Osteoblast (primary cell): ENCODE measurements around the gene RPUSD1. TPM values are rescaled to one million over a fixed set of nuclear protein-coding genes. Genes with fewer than 3 reads are reported as not detected.

Source experiments
- DNase-seq: peaks from one replicate; pipeline ENCODE4 v3.0.0; 2011; ENCODE audit warnings: low spot score, mixed read lengths; ENCODE audit not compliant: insufficient read length; ENCODE audit errors: missing footprints
- H2AFZ ChIP-seq: 2 replicates; pipeline ENCODE4 v1.6.0; 2011; ENCODE audit warnings: mild to moderate bottlenecking, low read length
- H3K27ac ChIP-seq: 2 replicates; pipeline ENCODE4 v1.5.1; 2011; ENCODE audit warnings: mild to moderate bottlenecking, low read depth, low read length, moderate library complexity
- H3K27me3 ChIP-seq: 2 replicates; pipeline ENCODE4 v1.6.0; 2012; ENCODE audit warnings: mild to moderate bottlenecking, control low read depth, inconsistent platforms, low read length, moderate library complexity; ENCODE audit not compliant: insufficient read depth
- H3K36me3 ChIP-seq: 2 replicates; pipeline ENCODE4 v1.5.1; 2011; ENCODE audit warnings: mild to moderate bottlenecking, low read length, control low read depth, moderate library complexity; ENCODE audit not compliant: insufficient read depth
- H3K4me1 ChIP-seq: 2 replicates; pipeline ENCODE4 v1.5.1; 2011; ENCODE audit warnings: mild to moderate bottlenecking, low read length, control low read depth, moderate library complexity; ENCODE audit not compliant: insufficient read depth
- H3K4me2 ChIP-seq: 2 replicates; pipeline ENCODE4 v1.6.0; 2011; ENCODE audit warnings: mild to moderate bottlenecking, low read length; ENCODE audit not compliant: insufficient read depth
- H3K4me3 ChIP-seq: fragments of 200-600 bp; sonication (generic); 3 replicates; pipeline ENCODE4 v1.5.1; 2012; ENCODE audit warnings: mild to moderate bottlenecking, low read length, inconsistent platforms; ENCODE audit not compliant: insufficient read depth
- H3K79me2 ChIP-seq: 2 replicates; pipeline ENCODE4 v1.6.0; 2012; ENCODE audit warnings: mild to moderate bottlenecking, low read length, control low read depth, inconsistent platforms; ENCODE audit not compliant: insufficient read depth
- H3K9me3 ChIP-seq: 2 replicates; pipeline ENCODE4 v1.5.1; 2011; ENCODE audit warnings: low read depth, low read length, control low read depth
- H4K20me1 ChIP-seq: 2 replicates; pipeline ENCODE4 v1.6.0; 2012; ENCODE audit warnings: mild to moderate bottlenecking, low read length, control low read depth; ENCODE audit not compliant: insufficient read depth
- CTCF ChIP-seq: IDR thresholded peaks from 2 replicates; pipeline ENCODE4 v1.5.1; 2011; ENCODE audit warnings: mild to moderate bottlenecking, low read depth, low read length, moderate library complexity; ENCODE audit errors: extremely low read depth
- total RNA-seq: library from RNA; depleted of rRNA; stranded (reverse); fragments of >200 nt; gene quantifications from 2 replicates; pipeline ENCODE4 v1.2.3, GENCODE V29; 2012

The RPUSD1 gene
- total RNA-seq, 1 donor = 28.2 TPM

- Histone ChIP-seq H3K36me3 (no peaks in the 10 kb centered on the region), H2AFZ (no peak overlapping the region), H3K79me2 (no peaks in the 10 kb centered on the region), H3K4me2 (no peak overlapping the region), H3K27me3 (peaks cover 35% of the 10 kb centered on the region), H4K20me1 (no peaks in the 10 kb centered on the region), H3K4me1 (no peaks in the 10 kb centered on the region), H3K27ac (no peak overlapping the region), H3K4me3 (no peak overlapping the region), H3K9me3 (no peaks in the 10 kb centered on the region)
- TF ChIP-seq CTCF = no peak
- DNase-seq = no peak
Observed at GRCh38 chr16:818592-818991, 30.4 kb upstream of the RPUSD1 start.

GRCh38 chr16:818132-818531, 30.0 kb upstream of the RPUSD1 start:
- Histone ChIP-seq H3K27ac (no peak overlapping the region), H3K79me2 (no peaks in the 10 kb centered on the region), H3K36me3 (no peaks in the 10 kb centered on the region), H3K27me3 (peaks cover 40% of the 10 kb centered on the region), H3K4me2 (no peak overlapping the region), H2AFZ (no peak overlapping the region), H3K4me1 (no peaks in the 10 kb centered on the region), H3K9me3 (no peaks in the 10 kb centered on the region), H3K4me3 (no peak overlapping the region), H4K20me1 (no peaks in the 10 kb centered on the region)
- no peak for TF ChIP-seq CTCF
- no peak for DNase-seq

GRCh38 chr16:817001-817906, 29.1 kb upstream of the RPUSD1 start:
- Histone ChIP-seq H3K36me3 (no peaks in the 10 kb centered on the region), H3K4me3 (no peak overlapping the region), H3K9me3 (no peaks in the 10 kb centered on the region), H3K4me1 (no peaks in the 10 kb centered on the region), H3K27ac (no peak overlapping the region), H3K27me3 (peaks cover 45% of the 10 kb centered on the region), H3K4me2 (no peak overlapping the region), H4K20me1 (no peaks in the 10 kb centered on the region), H3K79me2 (no peaks in the 10 kb centered on the region), H2AFZ (no peak overlapping the region)
- no peak for TF ChIP-seq CTCF
- DNase-seq = peak; percentile 68

- no peak overlapping the region for H3K27ac ChIP-seq
- no peak overlapping the region for H3K4me2 ChIP-seq
- no peak for TF ChIP-seq CTCF
- H3K36me3 ChIP-seq = no peaks in the 10 kb centered on the region
- no peaks in the 10 kb centered on the region for H3K9me3 ChIP-seq
- H3K79me2 ChIP-seq = no peaks in the 10 kb centered on the region
- H3K4me1 ChIP-seq = no peaks in the 10 kb centered on the region
- no peak overlapping the region for H3K4me3 ChIP-seq
- H2AFZ ChIP-seq = no peak overlapping the region
- peaks cover 45% of the 10 kb centered on the region for H3K27me3 ChIP-seq
- H4K20me1 ChIP-seq = no peaks in the 10 kb centered on the region
- DNase-seq = no peak
Observed at GRCh38 chr16:815861-816260, 27.7 kb upstream of the RPUSD1 start.
